ENCODE measurements around the gene AWAT2.

Gene AWAT2, protein sequence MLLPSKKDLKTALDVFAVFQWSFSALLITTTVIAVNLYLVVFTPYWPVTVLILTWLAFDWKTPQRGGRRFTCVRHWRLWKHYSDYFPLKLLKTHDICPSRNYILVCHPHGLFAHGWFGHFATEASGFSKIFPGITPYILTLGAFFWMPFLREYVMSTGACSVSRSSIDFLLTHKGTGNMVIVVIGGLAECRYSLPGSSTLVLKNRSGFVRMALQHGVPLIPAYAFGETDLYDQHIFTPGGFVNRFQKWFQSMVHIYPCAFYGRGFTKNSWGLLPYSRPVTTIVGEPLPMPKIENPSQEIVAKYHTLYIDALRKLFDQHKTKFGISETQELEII

DNA sequence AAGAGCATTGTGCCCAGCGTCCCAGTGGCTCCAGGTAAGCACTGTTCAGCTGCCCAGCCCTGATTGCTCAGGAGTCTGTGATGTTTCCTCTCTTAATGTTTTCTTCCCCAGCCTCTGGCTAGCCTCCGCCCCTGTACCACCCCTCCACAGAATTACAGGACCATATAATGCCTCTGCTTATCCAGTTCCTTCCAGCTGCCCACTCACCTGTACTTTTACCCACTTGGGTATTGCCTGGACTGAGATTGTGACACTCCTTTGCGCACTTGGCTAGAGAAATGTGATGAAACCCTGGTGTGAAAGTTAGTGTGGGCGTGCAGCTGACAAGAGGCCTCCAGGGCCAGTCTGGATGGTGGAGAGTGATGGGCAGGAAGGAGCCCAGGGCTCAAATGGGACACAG is at the start of gene AWAT2:
Gene AWAT2 (minus strand): TSS at position 14 of the 400 bp plus-strand sequence. CDS start 6 bp downstream, at position 8.
- H3K27me3 ChIP-seq (replicated peaks; ENCODE audit: control insufficient read depth, insufficient read depth, low read length) = no peaks in the 10 kb centered on the region
- DNase-seq (ENCODE audit: extremely low read depth, insufficient read length) = no peak
- H3K36me3 ChIP-seq (ENCODE audit: control insufficient read depth, insufficient read depth, low read length) = no peaks in the 10 kb centered on the region
- H3K4me3 ChIP-seq (replicated peaks; ENCODE audit: low read depth, low read length) = no peak within 1 kb of the TSS
- TF ChIP-seq, protein P1, sequence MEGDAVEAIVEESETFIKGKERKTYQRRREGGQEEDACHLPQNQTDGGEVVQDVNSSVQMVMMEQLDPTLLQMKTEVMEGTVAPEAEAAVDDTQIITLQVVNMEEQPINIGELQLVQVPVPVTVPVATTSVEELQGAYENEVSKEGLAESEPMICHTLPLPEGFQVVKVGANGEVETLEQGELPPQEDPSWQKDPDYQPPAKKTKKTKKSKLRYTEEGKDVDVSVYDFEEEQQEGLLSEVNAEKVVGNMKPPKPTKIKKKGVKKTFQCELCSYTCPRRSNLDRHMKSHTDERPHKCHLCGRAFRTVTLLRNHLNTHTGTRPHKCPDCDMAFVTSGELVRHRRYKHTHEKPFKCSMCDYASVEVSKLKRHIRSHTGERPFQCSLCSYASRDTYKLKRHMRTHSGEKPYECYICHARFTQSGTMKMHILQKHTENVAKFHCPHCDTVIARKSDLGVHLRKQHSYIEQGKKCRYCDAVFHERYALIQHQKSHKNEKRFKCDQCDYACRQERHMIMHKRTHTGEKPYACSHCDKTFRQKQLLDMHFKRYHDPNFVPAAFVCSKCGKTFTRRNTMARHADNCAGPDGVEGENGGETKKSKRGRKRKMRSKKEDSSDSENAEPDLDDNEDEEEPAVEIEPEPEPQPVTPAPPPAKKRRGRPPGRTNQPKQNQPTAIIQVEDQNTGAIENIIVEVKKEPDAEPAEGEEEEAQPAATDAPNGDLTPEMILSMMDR (IDR thresholded peaks at IDR 0.05; ENCODE audit: insufficient read depth, low read length, poor library complexity, severe bottlenecking) = no peak

DNA sequence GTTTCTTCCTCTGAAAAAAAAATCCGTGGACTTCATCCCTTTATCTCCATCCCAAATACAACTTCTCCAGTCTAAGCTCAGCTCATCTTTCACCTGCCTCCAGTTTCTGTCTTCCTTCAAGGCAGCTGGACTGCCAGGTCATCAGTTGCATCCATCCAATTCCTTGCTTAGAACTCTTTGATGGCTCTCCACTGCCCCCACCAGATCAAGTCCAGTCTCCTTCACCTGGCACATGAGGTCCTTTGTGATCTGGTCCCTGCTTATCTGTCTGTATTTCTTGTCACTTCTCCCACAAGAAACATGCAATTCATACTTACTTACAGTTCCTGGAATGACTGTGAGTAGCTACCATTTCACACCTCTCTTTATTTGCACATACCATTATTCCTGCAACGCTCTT is 46.3 kb upstream of the AWAT2 start:
- no peak for DNase-seq (ENCODE audit: extremely low read depth, insufficient read length)
- Histone ChIP-seq H3K4me3 (replicated peaks; ENCODE audit: low read depth, low read length) (no peak overlapping the region), H3K27me3 (replicated peaks; ENCODE audit: control insufficient read depth, insufficient read depth, low read length) (no peaks in the 10 kb centered on the region), H3K36me3 (ENCODE audit: control insufficient read depth, insufficient read depth, low read length) (no peaks in the 10 kb centered on the region)
- TF ChIP-seq, protein P1 (IDR thresholded peaks at IDR 0.05; ENCODE audit: insufficient read depth, low read length, poor library complexity, severe bottlenecking) = no peak

DNA sequence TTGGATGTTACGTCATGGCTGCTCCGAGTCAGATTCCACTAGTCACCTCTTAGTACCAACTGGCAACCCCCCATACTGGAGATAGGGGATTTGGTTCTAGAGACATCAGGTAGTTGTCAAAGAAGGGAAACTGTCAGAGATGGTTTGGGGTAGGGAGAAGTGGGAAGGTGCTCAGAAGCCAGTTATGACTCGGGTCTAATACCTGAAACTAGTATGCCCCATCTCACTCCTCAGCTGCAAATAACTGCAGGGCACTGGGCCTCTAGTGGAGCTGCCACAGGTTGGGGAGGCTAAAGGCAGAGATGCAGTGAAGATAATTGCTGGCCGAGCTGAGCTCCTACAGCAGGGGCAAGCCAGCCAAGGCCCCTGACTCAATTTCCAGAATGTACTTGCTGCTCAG is 42.5 kb upstream of the AWAT2 start:
- no peaks in the 10 kb centered on the region for H3K27me3 ChIP-seq (replicated peaks; ENCODE audit: control insufficient read depth, insufficient read depth, low read length)
- TF ChIP-seq, protein P1 (IDR thresholded peaks at IDR 0.05; ENCODE audit: insufficient read depth, low read length, poor library complexity, severe bottlenecking) = no peak
- no peak for DNase-seq (ENCODE audit: extremely low read depth, insufficient read length)

DNA sequence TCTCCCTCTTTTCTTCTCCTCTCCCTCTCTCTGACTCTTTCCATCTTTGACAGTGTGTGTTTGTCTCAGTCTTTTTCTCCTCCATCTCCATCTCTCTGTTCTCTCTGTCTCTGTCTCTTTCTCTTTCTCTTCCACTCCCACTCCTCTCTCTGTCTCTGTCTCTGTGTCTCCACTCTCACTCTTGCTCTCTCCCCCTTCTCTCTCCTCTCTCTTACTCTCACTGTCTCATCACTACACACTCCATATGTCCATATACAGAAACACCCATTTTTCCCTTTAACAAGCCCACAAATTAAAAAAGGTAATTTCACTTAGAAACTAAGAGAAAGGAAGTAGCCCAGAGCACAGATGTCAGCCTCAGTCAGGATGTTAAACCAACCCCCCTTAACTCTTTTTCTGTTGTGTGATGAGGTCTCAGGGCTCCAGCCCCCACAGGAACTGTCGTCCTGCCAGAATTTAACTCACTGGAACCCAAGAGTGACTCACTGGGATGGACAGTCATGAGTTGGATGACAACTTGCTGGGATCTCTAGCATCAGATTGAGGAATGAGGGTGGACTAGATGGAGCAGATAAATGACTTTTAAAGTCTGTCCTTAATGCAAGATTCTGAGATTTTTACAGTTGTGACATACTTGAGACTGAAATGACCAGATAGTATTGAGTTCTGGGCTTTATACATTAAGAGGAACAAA is 40.0 kb upstream of the AWAT2 start:
- DNase-seq (ENCODE audit: extremely low read depth, insufficient read length) = no peak
- Histone ChIP-seq H3K36me3 (ENCODE audit: control insufficient read depth, insufficient read depth, low read length) (no peaks in the 10 kb centered on the region), H3K4me3 (replicated peaks; ENCODE audit: low read depth, low read length) (no peak overlapping the region), H3K27me3 (replicated peaks; ENCODE audit: control insufficient read depth, insufficient read depth, low read length) (no peaks in the 10 kb centered on the region)
- TF ChIP-seq, protein P1 (IDR thresholded peaks at IDR 0.05; ENCODE audit: insufficient read depth, low read length, poor library complexity, severe bottlenecking) = no peak

More for the DNA sequence above, 42.5 kb upstream of the AWAT2 start:
- H3K4me3 ChIP-seq (replicated peaks; ENCODE audit: low read depth, low read length) = no peak overlapping the region
- H3K36me3 ChIP-seq (ENCODE audit: control insufficient read depth, insufficient read depth, low read length) = no peaks in the 10 kb centered on the region

DNA sequence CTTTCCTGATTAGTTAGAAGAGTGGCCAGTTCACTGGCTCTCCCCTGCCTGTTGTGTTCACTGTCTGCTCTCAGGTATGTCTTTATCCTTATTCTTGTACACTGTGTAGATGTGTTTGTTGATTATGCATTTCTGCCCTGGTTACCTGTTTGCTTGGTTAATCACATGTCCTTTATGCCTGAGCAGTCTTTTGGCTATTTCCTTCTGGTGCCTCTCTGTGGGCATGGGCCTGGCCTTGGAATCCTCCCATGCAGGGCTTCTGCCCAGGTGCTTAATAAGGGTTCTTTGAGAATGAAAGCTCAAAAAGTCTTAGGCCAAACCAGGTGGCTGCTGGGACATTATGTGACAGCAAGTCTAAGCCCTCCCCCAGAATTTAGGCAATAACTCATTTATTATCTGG is 39.0 kb upstream of the AWAT2 start:
- DNase-seq (ENCODE audit: extremely low read depth, insufficient read length) = no peak
- Histone ChIP-seq H3K27me3 (replicated peaks; ENCODE audit: control insufficient read depth, insufficient read depth, low read length) (no peaks in the 10 kb centered on the region), H3K4me3 (replicated peaks; ENCODE audit: low read depth, low read length) (no peak overlapping the region), H3K36me3 (ENCODE audit: control insufficient read depth, insufficient read depth, low read length) (no peaks in the 10 kb centered on the region)
- TF ChIP-seq, protein P1 (IDR thresholded peaks at IDR 0.05; ENCODE audit: insufficient read depth, low read length, poor library complexity, severe bottlenecking) = no peak

Measured in GM06990 (cell line).